T-cell (primary cell): ENCODE data around the gene SEL1L. TPM values are rescaled to one million over a fixed set of nuclear protein-coding genes. Genes with fewer than 3 reads are reported as not detected.

Experiments
- ATAC-seq, 4 experiments: fragments of 200-7000 bp in 3 of 4; fragments of 150-1000 bp in 1 of 4; cut with Tn5 transposase; replicated peaks in 1 of 4; 1 replicate in 3 of 4; 2 replicates in 1 of 4; pipeline ENCODE4 v1.10.0; 2021; ENCODE audit warnings: moderate library complexity in 3 of 4, mild to moderate bottlenecking in 2 of 4, moderate number of reproducible peaks in 1 of 4
- CTCF ChIA-PET, 2 donors: fragments of 300-600 bp; sonication (Branson Sonifier 250); formaldehyde crosslinking; loops; one replicate each; lab custom pipeline; 2022; ENCODE audit warnings: antibody characterized with exemption in 2 of 2; lab: Charles Lee
- POLR2A ChIA-PET, 2 donors: fragments of 300-600 bp; sonication (Branson Sonifier 250); formaldehyde crosslinking; loops; one replicate each; lab custom pipeline; 2022; ENCODE audit warnings: antibody characterized with exemption in 2 of 2; lab: Charles Lee
- DNase-seq, 35 experiments: peaks; one replicate each; pipeline versions ENCODE4 v3.0.0 to v3.0.0-alpha.2; 2013 to 2023
- H3K27ac ChIP-seq: one replicate; pipeline ENCODE4 v1.5.1; 2013; ENCODE audit warnings: low read length
- H3K27me3 ChIP-seq, 2 experiments: replicated peaks in 1 of 2; 1 replicate in 1 of 2; 2 replicates in 1 of 2; pipeline versions ENCODE4 v1.6.1 to v1.7.0; 2013; ENCODE audit warnings: low read length in 1 of 2, mixed read lengths in 1 of 2; ENCODE audit not compliant: control insufficient read depth in 2 of 2, insufficient read depth in 2 of 2; ENCODE audit errors: extremely low read depth in 1 of 2
- H3K36me3 ChIP-seq, 2 donors: 1 replicate in 1 of 2; 2 replicates in 1 of 2; pipeline versions ENCODE4 v1.6.1 to v1.7.0; 2013; ENCODE audit warnings: low read length in 1 of 2; ENCODE audit not compliant: control insufficient read depth in 2 of 2, insufficient read depth in 1 of 2; ENCODE audit errors: extremely low read depth in 1 of 2
- H3K4me1 ChIP-seq, 2 experiments: 1 replicate in 1 of 2; 2 replicates in 1 of 2; pipeline versions ENCODE4 v1.6.1 to v1.7.0; 2013; ENCODE audit warnings: low read length in 2 of 2, mixed read lengths in 1 of 2; ENCODE audit not compliant: insufficient read depth in 2 of 2, control insufficient read depth in 1 of 2; ENCODE audit errors: extremely low read depth in 1 of 2
- H3K4me3 ChIP-seq, 2 donors: 1 replicate in 1 of 2; 2 replicates in 1 of 2; pipeline versions ENCODE4 v1.5.1 to v1.7.0; 2013; ENCODE audit warnings: mild to moderate bottlenecking in 2 of 2, low read length in 1 of 2, moderate library complexity in 1 of 2; ENCODE audit not compliant: control insufficient read depth in 1 of 2; ENCODE audit errors: extremely low read depth in 1 of 2
- H3K9me3 ChIP-seq: 2 replicates; pipeline ENCODE4 v1.7.0; 2013
- H3K27ac Mint-ChIP-seq, 2 donors: one replicate each; pipeline ENCODE4 v1.8.0; 2020 to 2021; ENCODE audit warnings: mild to moderate bottlenecking in 2 of 2, mixed read lengths in 2 of 2
- H3K27me3 Mint-ChIP-seq, 2 donors: one replicate each; pipeline ENCODE4 v1.8.0; 2021 to 2022; ENCODE audit warnings: mixed read lengths in 2 of 2
- H3K36me3 Mint-ChIP-seq: one replicate; pipeline ENCODE4 v1.8.0; 2021; ENCODE audit warnings: mixed read lengths
- H3K4me1 Mint-ChIP-seq, 3 donors: one replicate each; pipeline ENCODE4 v1.8.0; 2020 to 2022; ENCODE audit warnings: mixed read lengths in 3 of 3, mild to moderate bottlenecking in 1 of 3
- H3K4me3 Mint-ChIP-seq, 3 donors: one replicate each; pipeline ENCODE4 v1.8.0; 2020 to 2022; ENCODE audit warnings: mild to moderate bottlenecking in 3 of 3, mixed read lengths in 3 of 3, moderate library complexity in 3 of 3
- H3K9me3 Mint-ChIP-seq, 3 donors: one replicate each; pipeline ENCODE4 v1.8.0; 2020 to 2022; ENCODE audit warnings: mixed read lengths in 3 of 3
- WGBS: methylation state at CpG from one replicate; pipeline ENCODE4 v1.1.5; 2013; ENCODE audit warnings: missing lambda C conversion rate; ENCODE audit not compliant: insufficient coverage; 5-methylcytosine and 5-hydroxymethylcytosine counted together
- total RNA-seq, 35 experiments: library from RNA in 6 of 35; stranded (reverse) in 6 of 35; fragments of 120-200 nt in 1 of 35; gene quantifications; one replicate each; pipeline versions ENCODE4 v1.2.1 to v1.2.4 and lab custom pipeline; 2013 to 2026

SEL1L gene
- total RNA-seq, 5 donors from 2014 or later (not counting 1 experiment from before 2014, with no cell fraction given): 44.2 to 55.2 (median 52.7) TPM

GRCh38 chr14:81423504-81423903, 110.1 kb downstream of the SEL1L start:
- Mint-ChIP-seq H3K9me3 (no peaks in the 10 kb centered on the region), H3K4me3 (no peak overlapping the region), H3K27ac (no peak overlapping the region), H3K27me3 (peaks cover 25 to 26% of the 10 kb centered on the region in 2 donors), H3K36me3 (no peaks in the 10 kb centered on the region), H3K4me1 (no peaks in the 10 kb centered on the region)
- POLR2A ChIA-PET: no interaction called here
- DNase-seq (no peak), ATAC-seq (no peak)
- Histone ChIP-seq H3K27me3 (peaks cover 0 to 13% of the 10 kb centered on the region in 2 experiments), H3K4me3 (no peak overlapping the region), H3K9me3 (no peaks in the 10 kb centered on the region), H3K4me1 (no peaks in the 10 kb centered on the region), H3K27ac (no peak overlapping the region), H3K36me3 (no peaks in the 10 kb centered on the region)
- WGBS: 65% methylated on average over 6 of the region's 6 CpGs
- CTCF ChIA-PET: no interaction called here

Other genes with a start within 250 kb of the SEL1L start
- gene STON2, start 133.5 kb downstream of the SEL1L start, total RNA-seq: 1 to 10 TPM in 1 of 5 donors, under 1 TPM in 4; 0.22 to 1.8 (median 0.40) TPM